Fibroblast of lung (primary cell): Measurements from ENCODE around the gene RANBP3L. TPM values are rescaled to one million over a fixed set of nuclear protein-coding genes. Genes with fewer than 3 reads are reported as not detected.

Experiments
- DNase-seq, 2 donors: peaks; one replicate each; pipeline versions ENCODE4 v3.0.0 to v3.0.0-alpha.2; 2010; ENCODE audit warnings: low read depth in 2 of 2
- H2AFZ ChIP-seq: 2 replicates; pipeline ENCODE4 v1.5.1; 2012; ENCODE audit warnings: low read length, control low read depth, inconsistent platforms
- H3K27ac ChIP-seq: 2 replicates; pipeline ENCODE4 v1.5.1; 2011; ENCODE audit warnings: low read length, control low read depth; ENCODE audit not compliant: insufficient read depth
- H3K27me3 ChIP-seq: 2 replicates; pipeline ENCODE4 v1.5.1; 2011; ENCODE audit warnings: mild to moderate bottlenecking, low read length; ENCODE audit not compliant: control insufficient read depth, insufficient read depth
- H3K36me3 ChIP-seq: 2 replicates; pipeline ENCODE4 v1.5.1; 2011; ENCODE audit warnings: low read length; ENCODE audit not compliant: control insufficient read depth, insufficient read depth
- H3K4me1 ChIP-seq: 2 replicates; pipeline ENCODE4 v1.5.1; 2011; ENCODE audit warnings: low read length; ENCODE audit not compliant: control insufficient read depth, insufficient read depth; ENCODE audit errors: extremely low read depth
- H3K4me2 ChIP-seq: 2 replicates; pipeline ENCODE4 v1.5.1; 2011; ENCODE audit warnings: low read length, control low read depth; ENCODE audit not compliant: insufficient read depth; ENCODE audit errors: extremely low read depth
- H3K4me3 ChIP-seq, 4 experiments: fragments of 200-600 bp in 1 of 4; sonication (generic) in 1 of 4; replicated peaks in 1 of 4; 2 replicates each; pipeline ENCODE4 v1.5.1; 2011 to 2016; ENCODE audit warnings: low read length in 4 of 4, low read depth in 3 of 4, mild to moderate bottlenecking in 3 of 4, control low read depth in 2 of 4, inconsistent platforms in 1 of 4, mixed read lengths in 1 of 4; ENCODE audit not compliant: insufficient read depth in 1 of 4; ENCODE audit errors: control extremely low read depth in 1 of 4
- H3K79me2 ChIP-seq: 2 replicates; pipeline ENCODE4 v1.5.1; 2012; ENCODE audit warnings: mild to moderate bottlenecking, low read length, inconsistent platforms; ENCODE audit not compliant: control insufficient read depth, insufficient read depth
- H3K9ac ChIP-seq: 2 replicates; pipeline ENCODE4 v1.5.1; 2011; ENCODE audit warnings: mild to moderate bottlenecking, low read length, control low read depth; ENCODE audit not compliant: insufficient read depth
- H3K9me3 ChIP-seq: 2 replicates; pipeline ENCODE4 v1.5.1; 2012; ENCODE audit warnings: low read depth, low read length; ENCODE audit not compliant: control insufficient read depth, insufficient read depth
- H4K20me1 ChIP-seq: 2 replicates; pipeline ENCODE4 v1.5.1; 2011; ENCODE audit warnings: low read length; ENCODE audit not compliant: control insufficient read depth, insufficient read depth; ENCODE audit errors: extremely low read depth
- CTCF ChIP-seq, 2 donors: IDR thresholded peaks in 1 of 2; conservative IDR thresholded peaks in 1 of 2; 1 replicate in 1 of 2; 2 replicates in 1 of 2; pipeline ENCODE4 v1.5.1; 2011 to 2012; ENCODE audit warnings: low read length in 2 of 2, control low read depth in 1 of 2, inconsistent platforms in 1 of 2, low read depth in 1 of 2, mild to moderate bottlenecking in 1 of 2
- EZH2 ChIP-seq: IDR thresholded peaks from 2 replicates; pipeline ENCODE4 v1.5.1; 2012; ENCODE audit warnings: low read length, control low read depth, mild to moderate bottlenecking; ENCODE audit errors: missing control alignments
- polyA plus RNA-seq, 2 donors: library from polyadenylated mRNA; depleted of rRNA in 1 of 2; stranded (reverse) in 1 of 2; unstranded in 1 of 2; fragments of >200 nt; gene quantifications; 2 replicates each; pipeline ENCODE4 v1.2.1, GENCODE V29; 2011 to 2012; ENCODE audit warnings: missing spikeins in 1 of 2
- total RNA-seq: library from RNA; depleted of rRNA; stranded (reverse); fragments of >200 nt; gene quantifications from 2 replicates; pipeline ENCODE4 v1.2.1, GENCODE V29; 2014

Gene RANBP3L
- total and polyA plus RNA-seq, 2 donors (not counting 1 experiment from before 2014, with no cell fraction given): 0.09 TPM; not detected in 1

- H3K27me3 ChIP-seq: no peaks in the 10 kb centered on the region
- no peak overlapping the region for H3K4me2 ChIP-seq
- H3K79me2 ChIP-seq: no peaks in the 10 kb centered on the region
- H3K4me3 ChIP-seq: no peak overlapping the region
- no peak overlapping the region for H3K27ac ChIP-seq
- no peaks in the 10 kb centered on the region for H3K4me1 ChIP-seq
- H3K9me3 ChIP-seq: no peaks in the 10 kb centered on the region
- TF ChIP-seq CTCF (conservative IDR thresholded peaks at IDR 0.05 in 1 of 2, IDR thresholded peaks at IDR 0.05 in 1 of 2; ENCODE audit: low read depth in 1 of 2, low read length in 2 of 2): no peak
- no peak for TF ChIP-seq EZH2
- no peaks in the 10 kb centered on the region for H4K20me1 ChIP-seq
- H3K36me3 ChIP-seq: no peaks in the 10 kb centered on the region
- no peak overlapping the region for H3K9ac ChIP-seq
- DNase-seq: no peak
- no peak overlapping the region for H2AFZ ChIP-seq
These were observed 48.1 kb downstream of the RANBP3L start for GRCh38 chr5:36253575-36253974.

DNA sequence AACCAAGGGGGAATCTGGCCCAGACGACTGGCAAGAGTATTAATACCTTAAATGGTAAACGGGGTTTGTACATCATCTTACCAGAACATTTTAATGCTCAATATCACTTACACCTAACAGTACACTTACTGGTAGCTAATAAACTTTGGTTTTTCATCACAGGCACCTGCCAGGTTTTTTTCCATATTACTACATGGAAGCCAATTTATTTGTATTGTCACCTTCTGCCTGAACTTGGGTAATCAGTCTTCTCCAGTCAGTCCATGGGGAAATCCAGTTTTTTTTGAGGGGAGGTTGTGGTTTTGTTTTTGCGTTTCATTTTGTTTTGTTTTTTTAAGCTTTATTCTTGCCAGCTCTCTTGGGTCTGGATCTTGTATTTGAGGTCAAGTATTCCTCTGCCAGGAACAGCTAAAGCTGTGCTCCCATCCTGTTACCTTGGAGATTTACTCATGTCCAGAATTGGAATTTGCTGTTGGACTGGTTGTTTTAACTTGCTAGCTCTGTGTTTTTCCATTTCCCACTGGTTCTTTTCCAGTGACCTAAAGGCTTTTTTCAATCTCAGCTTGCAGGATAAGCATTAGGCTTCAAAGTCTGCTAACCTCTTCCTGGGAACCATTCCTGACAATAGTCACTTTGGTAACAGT, 48.9 kb downstream of the RANBP3L start:
- peak; percentile 60 to 79 for DNase-seq

GRCh38 chr5:36251218-36251617, 50.5 kb downstream of the RANBP3L start:
- Histone ChIP-seq H3K27me3 (no peaks in the 10 kb centered on the region), H4K20me1 (no peaks in the 10 kb centered on the region), H3K9me3 (no peaks in the 10 kb centered on the region), H3K4me2 (no peak overlapping the region), H3K4me1 (no peaks in the 10 kb centered on the region), H3K27ac (no peak overlapping the region), H3K79me2 (no peaks in the 10 kb centered on the region), H3K36me3 (no peaks in the 10 kb centered on the region), H3K9ac (no peak overlapping the region), H3K4me3 (no peak overlapping the region), H2AFZ (no peak overlapping the region)
- TF ChIP-seq CTCF (conservative IDR thresholded peaks at IDR 0.05 in 1 of 2, IDR thresholded peaks at IDR 0.05 in 1 of 2; ENCODE audit: low read depth in 1 of 2, low read length in 2 of 2) (no peak), EZH2 (no peak)
- DNase-seq: no peak

More for the DNA sequence above, 48.9 kb downstream of the RANBP3L start:
- Histone ChIP-seq H3K79me2 (no peaks in the 10 kb centered on the region), H2AFZ (no peak overlapping the region), H4K20me1 (no peaks in the 10 kb centered on the region), H3K27me3 (no peaks in the 10 kb centered on the region), H3K4me2 (no peak overlapping the region), H3K27ac (no peak overlapping the region), H3K4me3 (no peak overlapping the region), H3K9me3 (no peaks in the 10 kb centered on the region), H3K4me1 (no peaks in the 10 kb centered on the region), H3K9ac (no peak overlapping the region), H3K36me3 (no peaks in the 10 kb centered on the region)
- TF ChIP-seq EZH2: no peak
